Naive thymus-derived CD4-positive, alpha-beta T cell (primary cell): ENCODE results near the gene DPY19L2. TPM values are rescaled to one million over a fixed set of nuclear protein-coding genes. Genes with fewer than 3 reads are reported as not detected.
"Not testable (repeated sequence)": the region's sequence is repeated elsewhere in the genome, so short reads cannot be mapped to it uniquely, and the experiment has no call there.

Experiments used
- ATAC-seq: fragments of 150-1000 bp; cut with Tn5 transposase; 2 replicates; pipeline ENCODE4 v1.10.0; 2021; ENCODE audit warnings: mild to moderate bottlenecking, moderate library complexity
- CTCF ChIA-PET: fragments of 350-600 bp; sonication (Branson Sonifier 250); formaldehyde crosslinking; loops from one replicate; lab custom pipeline; 2021; ENCODE audit warnings: antibody characterized with exemption; lab: Charles Lee
- POLR2A ChIA-PET: fragments of 350-600 bp; sonication (Branson Sonifier 250); formaldehyde crosslinking; loops from one replicate; lab custom pipeline; 2021; ENCODE audit warnings: antibody characterized with exemption, inconsistent platforms; lab: Charles Lee
- DNase-seq, 9 donors: peaks; one replicate each; pipeline versions ENCODE4 v3.0.0 to v3.0.0-alpha.2; 2020 to 2022; ENCODE audit warnings: mixed read lengths in 1 of 9
- H3K27ac ChIP-seq: one replicate; pipeline ENCODE4 v1.7.0; 2013; ENCODE audit warnings: mild to moderate bottlenecking, low read depth, low read length, moderate library complexity
- H3K27me3 ChIP-seq, 2 donors: one replicate each; pipeline ENCODE4 v1.7.0; 2013; ENCODE audit warnings: low read length in 2 of 2, mild to moderate bottlenecking in 2 of 2, moderate library complexity in 2 of 2; ENCODE audit not compliant: control insufficient read depth in 2 of 2, insufficient read depth in 2 of 2
- H3K36me3 ChIP-seq, 3 experiments: 1 replicate in 2 of 3; 2 replicates in 1 of 3; pipeline ENCODE4 v1.7.0; 2013; ENCODE audit warnings: low read length in 3 of 3, mild to moderate bottlenecking in 3 of 3, moderate library complexity in 1 of 3; ENCODE audit not compliant: insufficient read depth in 3 of 3, control insufficient read depth in 2 of 3
- H3K4me1 ChIP-seq, 2 donors: one replicate each; pipeline ENCODE4 v1.7.0; 2013; ENCODE audit warnings: low read length in 2 of 2, mild to moderate bottlenecking in 2 of 2, moderate library complexity in 1 of 2; ENCODE audit not compliant: control insufficient read depth in 2 of 2, insufficient read depth in 2 of 2
- H3K4me3 ChIP-seq: 2 replicates; pipeline ENCODE4 v1.7.0; 2013; ENCODE audit warnings: mild to moderate bottlenecking, low read length
- H3K9me3 ChIP-seq, 3 experiments: 1 replicate in 2 of 3; 2 replicates in 1 of 3; pipeline ENCODE4 v1.7.0; 2013; ENCODE audit warnings: low read length in 3 of 3; ENCODE audit not compliant: control insufficient read depth in 2 of 3
- H3K27ac Mint-ChIP-seq, 9 donors: one replicate each; pipeline ENCODE4 v1.8.0; 2020 to 2022; ENCODE audit warnings: mixed read lengths in 9 of 9, mild to moderate bottlenecking in 8 of 9, moderate library complexity in 5 of 9, inconsistent platforms in 2 of 9
- H3K27me3 Mint-ChIP-seq, 5 donors: one replicate each; pipeline ENCODE4 v1.8.0; 2021 to 2022; ENCODE audit warnings: mixed read lengths in 5 of 5, mild to moderate bottlenecking in 1 of 5
- H3K36me3 Mint-ChIP-seq, 5 donors: one replicate each; pipeline ENCODE4 v1.8.0; 2020 to 2022; ENCODE audit warnings: mixed read lengths in 5 of 5, mild to moderate bottlenecking in 3 of 5, inconsistent platforms in 1 of 5
- H3K4me1 Mint-ChIP-seq, 7 donors: one replicate each; pipeline ENCODE4 v1.8.0; 2020 to 2022; ENCODE audit warnings: mixed read lengths in 7 of 7, mild to moderate bottlenecking in 3 of 7, inconsistent platforms in 1 of 7
- H3K4me3 Mint-ChIP-seq, 10 donors: one replicate each; pipeline ENCODE4 v1.8.0; 2020 to 2022; ENCODE audit warnings: mild to moderate bottlenecking in 10 of 10, mixed read lengths in 10 of 10, moderate library complexity in 6 of 10, inconsistent platforms in 2 of 10
- H3K9me3 Mint-ChIP-seq, 11 donors: one replicate each; pipeline ENCODE4 v1.8.0; 2020 to 2022; ENCODE audit warnings: mixed read lengths in 11 of 11, mild to moderate bottlenecking in 4 of 11, inconsistent platforms in 1 of 11, moderate library complexity in 1 of 11
- intact Hi-C, 2 donors: fragments of 100-400 bp; cut with micrococcal nuclease; formaldehyde crosslinking; loops; one replicate each; pipeline ENCODE4 v1.15.1; 2023
- polyA plus RNA-seq, 2 donors: library from polyadenylated mRNA; unstranded; fragments of 300-500 nt; fragmentation: Illumina TruSeq; gene quantifications; one replicate each; pipeline ENCODE4 v1.2.3, GENCODE V29; 2021
- total RNA-seq, 6 experiments: library from RNA in 5 of 6; stranded (reverse) in 5 of 6; gene quantifications; 1 replicate in 5 of 6; 2 replicates in 1 of 6; pipeline ENCODE4 v1.2.3 and lab custom pipeline; 2021 to 2026

The DPY19L2 gene
- total and polyA plus RNA-seq, 7 experiments from 2014 or later, result 0.28 to 3.1 (median 1.0) TPM; not detected in 1

GRCh38 chr12:63668800-63669365 lies 590 bp upstream of the DPY19L2 start:
- H3K9me3 ChIP-seq, H3K9me3 Mint-ChIP-seq, H3K36me3 ChIP-seq, H3K36me3 Mint-ChIP-seq, H3K4me1 ChIP-seq, CTCF ChIA-PET, H3K27ac ChIP-seq, H3K27me3 ChIP-seq, POLR2A ChIA-PET: not testable (repeated sequence)
- DNase-seq, result peak in 1 of 9 donors; percentile 10
- peaks cover 8 to 26% (median 24%) of the 10 kb centered on the region in 7 donors for H3K4me1 Mint-ChIP-seq
- peak overlapping the region in 3 of 9 donors; percentile 52 to 74 (median 57) for H3K27ac Mint-ChIP-seq
- peaks cover 19 to 53% (median 28%) of the 10 kb centered on the region in 5 donors for H3K27me3 Mint-ChIP-seq
- peak; percentile 26 for ATAC-seq
- peak overlapping the region; percentile 46 for H3K4me3 ChIP-seq
- intact Hi-C loops, result loop anchor here in 1 of 2 donors (2.0 to 10.0 kb wide), 2 partner anchors 132 to 564 kb away; no protein-coding TSS in a partner anchor
- peak overlapping the region; percentile 78 to 89 (median 84) for H3K4me3 Mint-ChIP-seq

- H3K27me3 Mint-ChIP-seq, result peaks cover 11 to 22% (median 18%) of the 10 kb centered on the region in 5 donors
- H3K36me3 Mint-ChIP-seq, H3K27ac Mint-ChIP-seq, H3K4me3 Mint-ChIP-seq, H3K9me3 Mint-ChIP-seq, CTCF ChIA-PET, H3K36me3 ChIP-seq, POLR2A ChIA-PET, H3K27me3 ChIP-seq, H3K4me1 ChIP-seq, DNase-seq, H3K4me3 ChIP-seq, ATAC-seq, H3K9me3 ChIP-seq, H3K27ac ChIP-seq: not testable (repeated sequence)
- intact Hi-C loops, result loop anchor here in 1 of 2 donors (10.0 kb wide), 1 partner anchor 558 kb away; no protein-coding TSS in a partner anchor
- peaks cover 3 to 13% (median 8%) of the 10 kb centered on the region in 7 donors for H3K4me1 Mint-ChIP-seq
Measured at GRCh38 chr12:63663005-63663404, 5.3 kb downstream of the DPY19L2 start.

GRCh38 chr12:63658501-63658900 lies 9.8 kb downstream of the DPY19L2 start:
- H3K9me3 Mint-ChIP-seq, H3K4me3 Mint-ChIP-seq, intact Hi-C loops, H3K27ac ChIP-seq, H3K4me1 ChIP-seq, ATAC-seq, H3K9me3 ChIP-seq, H3K27ac Mint-ChIP-seq, DNase-seq, H3K36me3 ChIP-seq, POLR2A ChIA-PET, H3K36me3 Mint-ChIP-seq, H3K4me1 Mint-ChIP-seq, H3K27me3 ChIP-seq, H3K4me3 ChIP-seq, CTCF ChIA-PET: not testable (repeated sequence)
- peaks cover 0 to 18% (median 0%) of the 10 kb centered on the region in 5 donors for H3K27me3 Mint-ChIP-seq

GRCh38 chr12:63656407-63656806 lies 11.9 kb downstream of the DPY19L2 start:
- CTCF ChIA-PET, H3K4me3 Mint-ChIP-seq, ATAC-seq, H3K27ac Mint-ChIP-seq, H3K9me3 Mint-ChIP-seq, DNase-seq, H3K27ac ChIP-seq, H3K36me3 Mint-ChIP-seq, H3K4me1 Mint-ChIP-seq, H3K27me3 ChIP-seq, POLR2A ChIA-PET, intact Hi-C loops, H3K36me3 ChIP-seq, H3K9me3 ChIP-seq, H3K4me1 ChIP-seq, H3K4me3 ChIP-seq: not testable (repeated sequence)
- H3K27me3 Mint-ChIP-seq, result peaks cover 0 to 22% (median 0%) of the 10 kb centered on the region in 5 donors

GRCh38 chr12:63655543-63656257 lies 12.6 kb downstream of the DPY19L2 start:
- CTCF ChIA-PET, H3K9me3 Mint-ChIP-seq, H3K27ac Mint-ChIP-seq, H3K4me3 ChIP-seq, H3K36me3 Mint-ChIP-seq, H3K9me3 ChIP-seq, H3K4me1 ChIP-seq, H3K4me3 Mint-ChIP-seq, ATAC-seq, H3K27ac ChIP-seq, H3K36me3 ChIP-seq, H3K4me1 Mint-ChIP-seq, intact Hi-C loops, H3K27me3 ChIP-seq, DNase-seq, POLR2A ChIA-PET: not testable (repeated sequence)
- H3K27me3 Mint-ChIP-seq, result peaks cover 0 to 22% (median 0%) of the 10 kb centered on the region in 5 donors

GRCh38 chr12:63654481-63654880 lies 13.8 kb downstream of the DPY19L2 start:
- H3K4me1 ChIP-seq, H3K27ac Mint-ChIP-seq, H3K4me3 ChIP-seq, ATAC-seq, POLR2A ChIA-PET, H3K4me3 Mint-ChIP-seq, DNase-seq, H3K4me1 Mint-ChIP-seq, H3K27me3 ChIP-seq, CTCF ChIA-PET, H3K9me3 ChIP-seq, H3K36me3 ChIP-seq, H3K36me3 Mint-ChIP-seq, intact Hi-C loops, H3K27ac ChIP-seq, H3K9me3 Mint-ChIP-seq: not testable (repeated sequence)
- H3K27me3 Mint-ChIP-seq, result peaks cover 0 to 19% (median 0%) of the 10 kb centered on the region in 5 donors

- H3K4me1 ChIP-seq, H3K9me3 ChIP-seq, POLR2A ChIA-PET, H3K9me3 Mint-ChIP-seq, H3K4me1 Mint-ChIP-seq, CTCF ChIA-PET, ATAC-seq, H3K27ac Mint-ChIP-seq, H3K4me3 Mint-ChIP-seq, DNase-seq, H3K4me3 ChIP-seq, H3K36me3 ChIP-seq, H3K27me3 ChIP-seq, intact Hi-C loops, H3K27ac ChIP-seq, H3K36me3 Mint-ChIP-seq: not testable (repeated sequence)
- H3K27me3 Mint-ChIP-seq, result peaks cover 0 to 16% (median 4%) of the 10 kb centered on the region in 5 donors
Measured at GRCh38 chr12:63649517-63649916, 18.8 kb downstream of the DPY19L2 start.
